K562 (cell line): Measurements from ENCODE around the gene NMRK2. TPM values are rescaled to one million over a fixed set of nuclear protein-coding genes. Genes with fewer than 3 reads are reported as not detected.

Source experiments
- FOXA1 ChIP-seq: fragments of 450-650 bp; IDR thresholded peaks from 2 replicates; pipeline ENCODE4 v1.6.1; 2016; ENCODE audit warnings: mild to moderate bottlenecking, borderline replicate concordance
- GATAD2B ChIP-seq: fragments of 450-650 bp; IDR thresholded peaks from 2 replicates; pipeline ENCODE4 v1.6.1; 2017; ENCODE audit warnings: mild to moderate bottlenecking, borderline replicate concordance
- PHF20 ChIP-seq: fragments of 450-650 bp; IDR thresholded peaks from 2 replicates; pipeline ENCODE4 v1.6.1; 2018; ENCODE audit not compliant: partially characterized antibody
- POLR2G ChIP-seq: fragments of 200-400 bp; formaldehyde crosslinking; IDR thresholded peaks from 2 replicates; pipeline ENCODE4 v1.6.1; 2017; ENCODE audit warnings: low read depth, mild to moderate bottlenecking, antibody characterized with exemption, low read length, moderate library complexity
- SMC3 ChIP-seq: conservative IDR thresholded peaks from 2 replicates; pipeline ENCODE4 v1.6.1; 2011; ENCODE audit warnings: low read depth, low read length, improper control_type of control experiment; ENCODE audit not compliant: insufficient read depth
- TCF7L2 ChIP-seq: fragments of 150-350 bp; IDR thresholded peaks from 2 replicates; pipeline ENCODE4 v1.6.1; 2016; ENCODE audit warnings: low read depth, mild to moderate bottlenecking, low read length, moderate library complexity
- ZNF12 ChIP-seq: sonication (generic); formaldehyde crosslinking; IDR thresholded peaks from 2 replicates; pipeline ENCODE4 v1.4.0; 2020; ENCODE audit warnings: mild to moderate bottlenecking, missing genetic modification reagents
- ZNF253 ChIP-seq: fragments of 250-450 bp; sonication (Bioruptor Pico); conservative IDR thresholded peaks from 2 replicates; pipeline ENCODE4 v1.6.1; 2021; ENCODE audit warnings: mild to moderate bottlenecking
- ZNF75A ChIP-seq: fragments of 450-650 bp; formaldehyde crosslinking; IDR thresholded peaks from 2 replicates; pipeline ENCODE4 v1.4.0; 2020; ENCODE audit warnings: mild to moderate bottlenecking
- polyA plus RNA-seq, 8 experiments: library from polyadenylated mRNA; depleted of rRNA in 4 of 8; stranded (reverse) in 5 of 8; unstranded in 3 of 8; fragments of >200 nt; fragmentation: Nextera tagmentation in 2 of 8; fragmentation: Illumina TruSeq in 1 of 8; extraction: Ambion mirVana in 2 of 8; extraction: Trizol in 1 of 8; gene quantifications; 2 replicates each; pipeline versions ENCODE4 v1.2.1 to v1.2.3, GENCODE V29; 2011 to 2014; ENCODE audit warnings: inconsistent platforms in 1 of 8, missing spikeins in 1 of 8
- total RNA-seq, 7 experiments: library from RNA; depleted of rRNA in 6 of 7; stranded (reverse); fragments of >200 nt in 6 of 7; fragmentation: Illumina TruSeq in 2 of 7; extraction: Trizol in 2 of 7; gene quantifications; 2 replicates each; pipeline versions ENCODE4 v1.2.1 to v1.2.3, GENCODE V29; 2011 to 2021; ENCODE audit warnings: low replicate concordance in 1 of 7
- TF ChIP-seq, protein P1 (sequence below): fragments of 450-650 bp; IDR thresholded peaks from 2 replicates; pipeline ENCODE4 v1.6.1; 2017; ENCODE audit warnings: antibody characterized with exemption, mild to moderate bottlenecking
- TF ChIP-seq, protein P2 (sequence below): sonication (generic); formaldehyde crosslinking; IDR thresholded peaks from 2 replicates; pipeline ENCODE4 v1.8.0; 2022; ENCODE audit warnings: missing genetic modification reagents, mild to moderate bottlenecking, moderate library complexity, borderline replicate concordance
- TF ChIP-seq, protein P3 (sequence below): IDR thresholded peaks from 2 replicates; pipeline ENCODE4 v1.6.1; 2016; ENCODE audit warnings: missing genetic modification characterization, missing compliant biosample characterization
- TF ChIP-seq, protein P4 (sequence below): fragments of 450-650 bp; IDR thresholded peaks from 2 replicates; pipeline ENCODE4 v1.6.1; 2014; ENCODE audit warnings: low read depth, mild to moderate bottlenecking, moderate library complexity, borderline replicate concordance
- TF ChIP-seq, protein P5 (sequence below): fragments of 250-450 bp; sonication (Bioruptor Pico); IDR thresholded peaks from 2 replicates; pipeline ENCODE4 v1.8.0; 2021; ENCODE audit warnings: borderline replicate concordance, mild to moderate bottlenecking, moderate library complexity; ENCODE audit not compliant: poor library complexity, severe bottlenecking
- TF ChIP-seq, protein P6 (sequence below): fragments of 250-450 bp; sonication (Bioruptor Pico); IDR thresholded peaks from 2 replicates; pipeline ENCODE4 v1.8.0; 2021; ENCODE audit warnings: moderate library complexity, mild to moderate bottlenecking, inconsistent platforms
- TF ChIP-seq, protein P7 (sequence below): sonication (generic); formaldehyde crosslinking; IDR thresholded peaks from 2 replicates; pipeline ENCODE4 v1.8.0; 2022; ENCODE audit warnings: mild to moderate bottlenecking, low read depth, missing genetic modification reagents

Gene NMRK2
- total and polyA plus RNA-seq, 9 of the 15 experiments (the other 6 are each of a cell fraction or from before 2014, with no cell fraction given) = not detected

DNA sequence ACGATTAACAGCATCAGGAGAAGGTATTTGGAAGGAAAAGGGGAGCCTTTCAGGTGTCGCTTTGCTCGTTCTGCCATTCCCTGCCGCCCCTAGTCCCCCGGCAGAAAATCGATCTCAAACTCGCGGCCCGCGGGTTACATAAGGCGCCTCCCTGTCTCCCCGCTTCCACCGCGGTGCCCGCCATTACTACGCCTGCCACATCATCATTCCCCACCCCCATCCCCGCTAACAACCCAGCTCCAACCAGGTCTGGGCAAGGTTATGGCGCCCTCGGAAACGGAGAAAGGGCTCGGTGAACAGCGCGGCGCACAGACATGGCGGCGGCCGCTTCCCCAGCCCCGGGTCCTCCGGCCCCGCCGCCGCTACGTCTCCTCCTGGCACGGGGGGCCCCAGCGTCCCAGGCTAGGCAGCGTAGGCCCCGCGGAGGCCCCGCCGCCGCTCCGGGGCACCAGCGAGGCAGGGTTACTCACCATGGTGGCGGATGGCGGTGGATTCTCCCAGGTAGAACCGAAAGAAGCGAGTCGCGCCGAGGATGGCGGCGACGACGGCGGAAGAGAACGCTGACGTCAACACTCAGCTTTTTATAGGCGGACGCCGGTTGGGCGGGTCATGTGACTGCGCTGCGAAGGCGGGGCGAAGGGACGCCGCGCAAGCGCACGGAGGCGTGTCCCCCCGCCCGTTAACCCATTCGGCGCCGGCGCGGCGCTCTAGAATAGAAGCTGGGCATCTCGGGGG is 52.2 kb downstream of the NMRK2 start, which contains the start of gene EEF2 (continued):
- TF ChIP-seq, protein P1, sequence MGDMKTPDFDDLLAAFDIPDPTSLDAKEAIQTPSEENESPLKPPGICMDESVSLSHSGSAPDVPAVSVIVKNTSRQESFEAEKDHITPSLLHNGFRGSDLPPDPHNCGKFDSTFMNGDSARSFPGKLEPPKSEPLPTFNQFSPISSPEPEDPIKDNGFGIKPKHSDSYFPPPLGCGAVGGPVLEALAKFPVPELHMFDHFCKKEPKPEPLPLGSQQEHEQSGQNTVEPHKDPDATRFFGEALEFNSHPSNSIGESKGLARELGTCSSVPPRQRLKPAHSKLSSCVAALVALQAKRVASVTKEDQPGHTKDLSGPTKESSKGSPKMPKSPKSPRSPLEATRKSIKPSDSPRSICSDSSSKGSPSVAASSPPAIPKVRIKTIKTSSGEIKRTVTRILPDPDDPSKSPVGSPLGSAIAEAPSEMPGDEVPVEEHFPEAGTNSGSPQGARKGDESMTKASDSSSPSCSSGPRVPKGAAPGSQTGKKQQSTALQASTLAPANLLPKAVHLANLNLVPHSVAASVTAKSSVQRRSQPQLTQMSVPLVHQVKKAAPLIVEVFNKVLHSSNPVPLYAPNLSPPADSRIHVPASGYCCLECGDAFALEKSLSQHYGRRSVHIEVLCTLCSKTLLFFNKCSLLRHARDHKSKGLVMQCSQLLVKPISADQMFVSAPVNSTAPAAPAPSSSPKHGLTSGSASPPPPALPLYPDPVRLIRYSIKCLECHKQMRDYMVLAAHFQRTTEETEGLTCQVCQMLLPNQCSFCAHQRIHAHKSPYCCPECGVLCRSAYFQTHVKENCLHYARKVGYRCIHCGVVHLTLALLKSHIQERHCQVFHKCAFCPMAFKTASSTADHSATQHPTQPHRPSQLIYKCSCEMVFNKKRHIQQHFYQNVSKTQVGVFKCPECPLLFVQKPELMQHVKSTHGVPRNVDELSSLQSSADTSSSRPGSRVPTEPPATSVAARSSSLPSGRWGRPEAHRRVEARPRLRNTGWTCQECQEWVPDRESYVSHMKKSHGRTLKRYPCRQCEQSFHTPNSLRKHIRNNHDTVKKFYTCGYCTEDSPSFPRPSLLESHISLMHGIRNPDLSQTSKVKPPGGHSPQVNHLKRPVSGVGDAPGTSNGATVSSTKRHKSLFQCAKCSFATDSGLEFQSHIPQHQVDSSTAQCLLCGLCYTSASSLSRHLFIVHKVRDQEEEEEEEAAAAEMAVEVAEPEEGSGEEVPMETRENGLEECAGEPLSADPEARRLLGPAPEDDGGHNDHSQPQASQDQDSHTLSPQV = no peak; the same call in 1 of the 2 replicates
- TF ChIP-seq ZNF75A (CRISPR knock-in tag) = no peak
- TF ChIP-seq, protein P2, sequence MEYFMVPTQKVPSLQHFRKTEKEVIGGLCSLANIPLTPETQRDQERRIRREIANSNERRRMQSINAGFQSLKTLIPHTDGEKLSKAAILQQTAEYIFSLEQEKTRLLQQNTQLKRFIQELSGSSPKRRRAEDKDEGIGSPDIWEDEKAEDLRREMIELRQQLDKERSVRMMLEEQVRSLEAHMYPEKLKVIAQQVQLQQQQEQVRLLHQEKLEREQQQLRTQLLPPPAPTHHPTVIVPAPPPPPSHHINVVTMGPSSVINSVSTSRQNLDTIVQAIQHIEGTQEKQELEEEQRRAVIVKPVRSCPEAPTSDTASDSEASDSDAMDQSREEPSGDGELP (CRISPR knock-in tag) = peak; percentile 75; the same call in 1 of the 2 replicates
- no peak for TF ChIP-seq GATAD2B
- peak; percentile 83 for TF ChIP-seq PHF20
- no peak for TF ChIP-seq TCF7L2
- TF ChIP-seq, protein P3, sequence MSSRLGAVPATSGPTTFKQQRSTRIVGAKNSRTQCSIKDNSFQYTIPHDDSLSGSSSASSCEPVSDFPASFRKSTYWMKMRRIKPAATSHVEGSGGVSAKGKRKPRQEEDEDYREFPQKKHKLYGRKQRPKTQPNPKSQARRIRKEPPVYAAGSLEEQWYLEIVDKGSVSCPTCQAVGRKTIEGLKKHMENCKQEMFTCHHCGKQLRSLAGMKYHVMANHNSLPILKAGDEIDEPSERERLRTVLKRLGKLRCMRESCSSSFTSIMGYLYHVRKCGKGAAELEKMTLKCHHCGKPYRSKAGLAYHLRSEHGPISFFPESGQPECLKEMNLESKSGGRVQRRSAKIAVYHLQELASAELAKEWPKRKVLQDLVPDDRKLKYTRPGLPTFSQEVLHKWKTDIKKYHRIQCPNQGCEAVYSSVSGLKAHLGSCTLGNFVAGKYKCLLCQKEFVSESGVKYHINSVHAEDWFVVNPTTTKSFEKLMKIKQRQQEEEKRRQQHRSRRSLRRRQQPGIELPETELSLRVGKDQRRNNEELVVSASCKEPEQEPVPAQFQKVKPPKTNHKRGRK = no peak
- TF ChIP-seq, protein P4, sequence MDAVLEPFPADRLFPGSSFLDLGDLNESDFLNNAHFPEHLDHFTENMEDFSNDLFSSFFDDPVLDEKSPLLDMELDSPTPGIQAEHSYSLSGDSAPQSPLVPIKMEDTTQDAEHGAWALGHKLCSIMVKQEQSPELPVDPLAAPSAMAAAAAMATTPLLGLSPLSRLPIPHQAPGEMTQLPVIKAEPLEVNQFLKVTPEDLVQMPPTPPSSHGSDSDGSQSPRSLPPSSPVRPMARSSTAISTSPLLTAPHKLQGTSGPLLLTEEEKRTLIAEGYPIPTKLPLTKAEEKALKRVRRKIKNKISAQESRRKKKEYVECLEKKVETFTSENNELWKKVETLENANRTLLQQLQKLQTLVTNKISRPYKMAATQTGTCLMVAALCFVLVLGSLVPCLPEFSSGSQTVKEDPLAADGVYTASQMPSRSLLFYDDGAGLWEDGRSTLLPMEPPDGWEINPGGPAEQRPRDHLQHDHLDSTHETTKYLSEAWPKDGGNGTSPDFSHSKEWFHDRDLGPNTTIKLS = peak; percentile 99
- TF ChIP-seq, protein P5, sequence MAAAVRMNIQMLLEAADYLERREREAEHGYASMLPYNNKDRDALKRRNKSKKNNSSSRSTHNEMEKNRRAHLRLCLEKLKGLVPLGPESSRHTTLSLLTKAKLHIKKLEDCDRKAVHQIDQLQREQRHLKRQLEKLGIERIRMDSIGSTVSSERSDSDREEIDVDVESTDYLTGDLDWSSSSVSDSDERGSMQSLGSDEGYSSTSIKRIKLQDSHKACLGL (CRISPR knock-in tag) = peak; percentile 44
- TF ChIP-seq FOXA1 = no peak
- peak; percentile 100 for TF ChIP-seq POLR2G
- peak; percentile 82; the same call in 1 of the 2 replicates for TF ChIP-seq ZNF12
- TF ChIP-seq, protein P6, sequence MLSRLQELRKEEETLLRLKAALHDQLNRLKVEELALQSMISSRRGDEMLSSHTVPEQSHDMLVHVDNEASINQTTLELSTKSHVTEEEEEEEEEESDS = no peak
- no peak for TF ChIP-seq ZNF253
- TF ChIP-seq, protein P7, sequence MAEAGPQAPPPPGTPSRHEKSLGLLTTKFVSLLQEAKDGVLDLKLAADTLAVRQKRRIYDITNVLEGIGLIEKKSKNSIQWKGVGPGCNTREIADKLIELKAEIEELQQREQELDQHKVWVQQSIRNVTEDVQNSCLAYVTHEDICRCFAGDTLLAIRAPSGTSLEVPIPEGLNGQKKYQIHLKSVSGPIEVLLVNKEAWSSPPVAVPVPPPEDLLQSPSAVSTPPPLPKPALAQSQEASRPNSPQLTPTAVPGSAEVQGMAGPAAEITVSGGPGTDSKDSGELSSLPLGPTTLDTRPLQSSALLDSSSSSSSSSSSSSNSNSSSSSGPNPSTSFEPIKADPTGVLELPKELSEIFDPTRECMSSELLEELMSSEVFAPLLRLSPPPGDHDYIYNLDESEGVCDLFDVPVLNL (CRISPR knock-in tag) = peak; percentile 25; the same call in 1 of the 2 replicates
- TF ChIP-seq SMC3 = no peak
